Activated CD8-positive, alpha-beta memory T cell treated with anti-CD3 and anti-CD28 coated beads, Interleukin-2, amount 10 ng/mL, durations not matched to agents 7 days and 5 days (primary cell): ENCODE measurements around the gene TSEN34. TPM values are rescaled to one million over a fixed set of nuclear protein-coding genes. Genes with fewer than 3 reads are reported as not detected.
"Not testable (repeated sequence)": the region's sequence is repeated elsewhere in the genome, so short reads cannot be mapped to it uniquely, and the experiment has no call there.

Experiments used
- ATAC-seq: fragments of 150-1000 bp; cut with Tn5 transposase; one replicate; pipeline ENCODE4 v1.10.0; 2021; ENCODE audit warnings: moderate library complexity
- CTCF ChIA-PET: fragments of 350-600 bp; sonication (Branson Sonifier 250); formaldehyde crosslinking; loops from one replicate; lab custom pipeline; 2021; ENCODE audit warnings: antibody characterized with exemption; lab: Charles Lee
- DNase-seq: peaks from one replicate; pipeline ENCODE4 v3.0.0-alpha.2; 2020
- H3K27ac Mint-ChIP-seq: one replicate; pipeline ENCODE4 v1.8.0; 2021; ENCODE audit warnings: mild to moderate bottlenecking, mixed read lengths
- H3K27me3 Mint-ChIP-seq: one replicate; pipeline ENCODE4 v1.8.0; 2021; ENCODE audit warnings: mixed read lengths
- H3K36me3 Mint-ChIP-seq: one replicate; pipeline ENCODE4 v1.8.0; 2021; ENCODE audit warnings: mild to moderate bottlenecking, mixed read lengths
- H3K4me1 Mint-ChIP-seq: one replicate; pipeline ENCODE4 v1.8.0; 2021; ENCODE audit warnings: mixed read lengths
- H3K4me3 Mint-ChIP-seq: one replicate; pipeline ENCODE4 v1.8.0; 2021; ENCODE audit warnings: mild to moderate bottlenecking, moderate library complexity, mixed read lengths
- H3K9me3 Mint-ChIP-seq: one replicate; pipeline ENCODE4 v1.8.0; 2022; ENCODE audit warnings: low read depth, mixed read lengths
- total RNA-seq, 2 experiments: library from RNA; stranded (reverse); gene quantifications; one replicate each; pipeline ENCODE4 v1.2.3, GENCODE V29; 2021

Gene TSEN34
- total RNA-seq, 2 experiments from 2014 or later, result 11.4 to 13.5 TPM

- Mint-ChIP-seq H3K36me3 (peaks cover 16% of the 10 kb centered on the region), H3K27ac (no peak overlapping the region), H3K27me3 (no peaks in the 10 kb centered on the region), H3K4me1 (peaks cover 15% of the 10 kb centered on the region), H3K4me3 (no peak overlapping the region), H3K9me3 (no peaks in the 10 kb centered on the region)
- DNase-seq (no peak), ATAC-seq (no peak)
- CTCF ChIA-PET, result interaction anchor here (0.6 to 2.5 kb wide), 4 partner anchors 10 to 695 kb away, joined by 3 to 10 read pairs (median 4); partner anchors contain the start of gene TMC4
Measured at GRCh38 chr19:54183431-54183830, 7.7 kb upstream of the TSEN34 start.

GRCh38 chr19:54186351-54186750, 4.8 kb upstream of the TSEN34 start:
- H3K36me3 Mint-ChIP-seq, result peaks cover 12% of the 10 kb centered on the region
- H3K4me3 Mint-ChIP-seq, result no peak overlapping the region
- peaks cover 20% of the 10 kb centered on the region for H3K4me1 Mint-ChIP-seq
- H3K27ac Mint-ChIP-seq, result no peak overlapping the region
- ATAC-seq, result no peak
- H3K9me3 Mint-ChIP-seq, result no peaks in the 10 kb centered on the region
- no peaks in the 10 kb centered on the region for H3K27me3 Mint-ChIP-seq
- CTCF ChIA-PET, result interaction anchor here (2.6 kb wide), 1 partner anchor 17 kb away, joined by 6 read pairs; no protein-coding TSS in a partner anchor
- no peak for DNase-seq

- no peak for DNase-seq
- H3K9me3 Mint-ChIP-seq, result no peaks in the 10 kb centered on the region
- H3K27me3 Mint-ChIP-seq, result no peaks in the 10 kb centered on the region
- no peak overlapping the region for H3K27ac Mint-ChIP-seq
- H3K4me1 Mint-ChIP-seq, result peaks cover 24% of the 10 kb centered on the region
- peak overlapping the region; percentile 80 for H3K4me3 Mint-ChIP-seq
- H3K36me3 Mint-ChIP-seq, result peaks cover 12% of the 10 kb centered on the region
- ATAC-seq, result no peak
- CTCF ChIA-PET, result interaction anchor here (2.6 kb wide), 1 partner anchor 17 kb away, joined by 6 read pairs; no protein-coding TSS in a partner anchor
Measured at GRCh38 chr19:54186934-54187381, 4.2 kb upstream of the TSEN34 start.

GRCh38 chr19:54188215-54188871, 2.8 kb upstream of the TSEN34 start:
- no peaks in the 10 kb centered on the region for H3K27me3 Mint-ChIP-seq
- peaks cover 37% of the 10 kb centered on the region for H3K4me1 Mint-ChIP-seq
- ATAC-seq, result no peak
- DNase-seq, result peak; percentile 79
- no peaks in the 10 kb centered on the region for H3K9me3 Mint-ChIP-seq
- CTCF ChIA-PET, result interaction anchor here (1.3 to 5.1 kb wide), 10 partner anchors 12 to 78 kb away, joined by 3 to 33 read pairs (median 8); partner anchors contain the start of genes CNOT3, LENG1, PRPF31 and RPS9
- peak overlapping the region; percentile 83 for H3K27ac Mint-ChIP-seq
- peaks cover 16% of the 10 kb centered on the region for H3K36me3 Mint-ChIP-seq
- H3K4me3 Mint-ChIP-seq, result peak overlapping the region; percentile 80

- peak; percentile 8 for ATAC-seq
- H3K4me1 Mint-ChIP-seq, result peaks cover 38% of the 10 kb centered on the region
- peak within 1 kb of the TSS; percentile 80 for H3K4me3 Mint-ChIP-seq
- no peaks in the 10 kb centered on the region for H3K9me3 Mint-ChIP-seq
- no peak for DNase-seq
- no peaks in the 10 kb centered on the region for H3K27me3 Mint-ChIP-seq
- CTCF ChIA-PET, result interaction anchor here (0.6 to 5.1 kb wide), 16 partner anchors 8 to 518 kb away, joined by 3 to 33 read pairs (median 4); partner anchors contain the start of genes CNOT3, LENG1, PRPF31 and RPS9
- H3K36me3 Mint-ChIP-seq, result peaks cover 17% of the 10 kb centered on the region
- peak within 1 kb of the TSS; percentile 95 for H3K27ac Mint-ChIP-seq
Measured at GRCh38 chr19:54189145-54189734, 1.9 kb upstream of the TSEN34 start, which contains the start of gene MBOAT7. TSS of gene MBOAT7 (minus strand) at chr19:54189580. CDS start at chr19:54188508, 1,072 bp downstream.

GRCh38 chr19:54189735-54190502, 1.2 kb upstream of the TSEN34 start:
- DNase-seq (peak; percentile 100), ATAC-seq (peak; percentile 60)
- CTCF ChIA-PET, result interaction anchor here (0.6 to 5.1 kb wide), 18 partner anchors 9 to 518 kb away, joined by 3 to 33 read pairs (median 4); partner anchors contain the start of genes CNOT3, LENG1, PRPF31 and RPS9
- no peaks in the 10 kb centered on the region for H3K27me3 Mint-ChIP-seq
- H3K36me3 Mint-ChIP-seq, result peaks cover 17% of the 10 kb centered on the region
- peak overlapping the region; percentile 95 for H3K27ac Mint-ChIP-seq
- H3K4me1 Mint-ChIP-seq, result peaks cover 38% of the 10 kb centered on the region
- H3K9me3 Mint-ChIP-seq, result no peaks in the 10 kb centered on the region
- peak overlapping the region; percentile 80 for H3K4me3 Mint-ChIP-seq

- Mint-ChIP-seq H3K27me3 (no peaks in the 10 kb centered on the region), H3K27ac (peak overlapping the region; percentile 95), H3K36me3 (peaks cover 17% of the 10 kb centered on the region), H3K4me1 (peaks cover 38% of the 10 kb centered on the region), H3K4me3 (peak overlapping the region; percentile 80), H3K9me3 (no peaks in the 10 kb centered on the region)
- CTCF ChIA-PET, result interaction anchor here (0.6 to 5.1 kb wide), 5 partner anchors 9 to 76 kb away, joined by 3 to 33 read pairs (median 4); partner anchors contain the start of genes CNOT3, LENG1 and RPS9
- DNase-seq (peak; percentile 100), ATAC-seq (peak; percentile 65)
Measured at GRCh38 chr19:54190503-54191010, 551 bp upstream of the TSEN34 start.

GRCh38 chr19:54191811-54192453, 824 bp downstream of the TSEN34 start:
- Mint-ChIP-seq H3K9me3 (no peaks in the 10 kb centered on the region), H3K36me3 (peaks cover 12% of the 10 kb centered on the region), H3K27ac (peak overlapping the region; percentile 84), H3K4me1 (peaks cover 37% of the 10 kb centered on the region), H3K4me3 (peak overlapping the region; percentile 80), H3K27me3 (no peaks in the 10 kb centered on the region)
- DNase-seq, result no peak
- no peak for ATAC-seq
- CTCF ChIA-PET, result interaction anchor here (1.3 to 5.1 kb wide), 3 partner anchors 8 to 32 kb away, joined by 3 to 33 read pairs (median 4); partner anchors contain the start of genes LENG1 and RPS9

GRCh38 chr19:54193011-54193410, 1.9 kb downstream of the TSEN34 start:
- Mint-ChIP-seq H3K4me1 (peaks cover 29% of the 10 kb centered on the region), H3K36me3 (peaks cover 9% of the 10 kb centered on the region), H3K27me3 (no peaks in the 10 kb centered on the region), H3K9me3 (no peaks in the 10 kb centered on the region), H3K4me3 (peak overlapping the region; percentile 9), H3K27ac (peak overlapping the region; percentile 62)
- CTCF ChIA-PET, result no interaction called here
- no peak for ATAC-seq
- no peak for DNase-seq

GRCh38 chr19:54194463-54194862, 3.4 kb downstream of the TSEN34 start:
- H3K9me3 Mint-ChIP-seq, DNase-seq, H3K4me3 Mint-ChIP-seq, ATAC-seq, H3K27me3 Mint-ChIP-seq, H3K27ac Mint-ChIP-seq, H3K36me3 Mint-ChIP-seq, CTCF ChIA-PET: not testable (repeated sequence)
- peaks cover 24% of the 10 kb centered on the region for H3K4me1 Mint-ChIP-seq

- Mint-ChIP-seq H3K9me3 (no peaks in the 10 kb centered on the region), H3K27ac (no peak overlapping the region), H3K4me3 (no peak overlapping the region), H3K4me1 (peaks cover 23% of the 10 kb centered on the region), H3K27me3 (no peaks in the 10 kb centered on the region), H3K36me3 (peaks cover 18% of the 10 kb centered on the region)
- ATAC-seq (no peak), DNase-seq (no peak)
- CTCF ChIA-PET, result no interaction called here
Measured at GRCh38 chr19:54196536-54196935, 5.4 kb downstream of the TSEN34 start.

GRCh38 chr19:54197121-54197520, 6.0 kb downstream of the TSEN34 start:
- Mint-ChIP-seq H3K27ac (peak overlapping the region; percentile 33), H3K9me3 (no peaks in the 10 kb centered on the region), H3K4me1 (peaks cover 21% of the 10 kb centered on the region), H3K36me3 (peaks cover 23% of the 10 kb centered on the region), H3K27me3 (no peaks in the 10 kb centered on the region), H3K4me3 (no peak overlapping the region)
- DNase-seq, result no peak
- CTCF ChIA-PET, result no interaction called here
- no peak for ATAC-seq
